GM12878 (cell line): ENCODE results near the gene TRIP6. TPM values are rescaled to one million over a fixed set of nuclear protein-coding genes. Genes with fewer than 3 reads are reported as not detected.
A peak's percentile ranks its signal among the peaks of the same experiment; 100 is the strongest.

Experiments used
- ATAC-seq: fragments of 200-7000 bp; cut with Tn5 transposase; 3 replicates; pipeline ENCODE4 v1.9.1; 2020; ENCODE audit warnings: mild to moderate bottlenecking, moderate library complexity
- BruUV-seq: library from RNA; stranded (reverse); fragments of 400-500 nt; replicated peaks from 2 replicates; lab custom pipeline; 2021; lab: Mats Ljungman, UMichigan
- CTCF ChIA-PET: fragments of 300-600 bp; sonication (Branson Sonifier 250); formaldehyde crosslinking; extraction: SDS; loops from one replicate; lab custom pipeline; 2021; ENCODE audit warnings: inconsistent platforms; lab: Yijun Ruan, JAX
- POLR2A ChIA-PET: fragments of 350-600 bp; formaldehyde crosslinking; extraction: SDS; loops from one replicate; lab custom pipeline; 2021; ENCODE audit warnings: inconsistent platforms; lab: Charles Lee
- RAD21 ChIA-PET: fragments of 300-600 bp; sonication (Branson Sonifier 250); formaldehyde crosslinking; loops from one replicate; lab custom pipeline; 2023; ENCODE audit warnings: antibody characterized with exemption; ENCODE audit not compliant: unreplicated experiment; lab: Charles Lee
- SMC1A ChIA-PET: fragments of 300-600 bp; sonication (Branson Sonifier 250); formaldehyde crosslinking; loops from one replicate; lab custom pipeline; 2023; ENCODE audit not compliant: unreplicated experiment, uncharacterized antibody; lab: Charles Lee
- DNase-seq: peaks from one replicate; pipeline ENCODE4 v3.0.0-alpha.2; 2011; ENCODE audit warnings: low read depth, low spot score
- FAIRE-seq: peaks from 3 replicates; lab custom pipeline; 2011; peaks lifted over from hg19 to GRCh38; lab: Jason Lieb, UNC
- H2AFZ ChIP-seq: 2 replicates; pipeline ENCODE4 v1.6.0; 2011; ENCODE audit warnings: low read depth, low read length, control low read depth; ENCODE audit not compliant: control insufficient read depth
- H3K27ac ChIP-seq: 2 replicates; pipeline ENCODE4 v1.5.1; 2011; ENCODE audit warnings: control low read depth; ENCODE audit not compliant: control insufficient read depth, insufficient read depth
- H3K27me3 ChIP-seq, 2 experiments: replicated peaks in 1 of 2; 2 replicates each; pipeline versions ENCODE4 v1.6.0 to v1.6.1; 2011; ENCODE audit warnings: low read length in 1 of 2; ENCODE audit not compliant: control insufficient read depth in 2 of 2, insufficient read depth in 2 of 2
- H3K36me3 ChIP-seq, 2 experiments: 2 replicates each; pipeline ENCODE4 v1.5.1; 2011; ENCODE audit warnings: low read length in 1 of 2; ENCODE audit not compliant: control insufficient read depth in 2 of 2, insufficient read depth in 2 of 2
- H3K4me1 ChIP-seq: 2 replicates; pipeline ENCODE4 v1.6.1; 2011; ENCODE audit warnings: mild to moderate bottlenecking, low read length, moderate library complexity, mixed read lengths; ENCODE audit not compliant: control insufficient read depth, insufficient read depth
- H3K4me2 ChIP-seq: 2 replicates; pipeline ENCODE4 v1.6.0; 2011; ENCODE audit warnings: control low read depth; ENCODE audit not compliant: control insufficient read depth, insufficient read depth
- H3K4me3 ChIP-seq: fragments of 200-600 bp; sonication (generic); 2 replicates; pipeline ENCODE4 v1.5.1; 2016
- H3K79me2 ChIP-seq: 2 replicates; pipeline ENCODE4 v1.6.0; 2011; ENCODE audit warnings: low read length; ENCODE audit not compliant: control insufficient read depth, insufficient read depth
- H3K9ac ChIP-seq: 2 replicates; pipeline ENCODE4 v1.8.0; 2011; ENCODE audit warnings: low read length, control low read depth, mixed read lengths; ENCODE audit not compliant: control insufficient read depth, insufficient read depth
- H3K9me3 ChIP-seq: replicated peaks from 3 replicates; pipeline ENCODE4 v1.5.1; 2011; ENCODE audit warnings: mild to moderate bottlenecking, low read length; ENCODE audit not compliant: control insufficient read depth, insufficient read depth
- H4K20me1 ChIP-seq: 2 replicates; pipeline ENCODE4 v1.6.0; 2011; ENCODE audit not compliant: control insufficient read depth, insufficient read depth
- BHLHE40 ChIP-seq, 2 experiments: fragments of 450-650 bp in 1 of 2; IDR thresholded peaks; 2 replicates each; pipeline ENCODE4 v1.6.1; 2011 to 2017; ENCODE audit warnings: low read depth in 2 of 2, borderline replicate concordance in 1 of 2, improper control_type of control experiment in 1 of 2, low read length in 1 of 2, mild to moderate bottlenecking in 1 of 2
- EZH2 ChIP-seq: IDR thresholded peaks from 2 replicates; pipeline ENCODE4 v1.6.1; 2012; ENCODE audit warnings: low read depth, mild to moderate bottlenecking, control low read depth, inconsistent platforms, low read length, borderline replicate concordance; ENCODE audit not compliant: control insufficient read depth
- HDGF ChIP-seq: fragments of 450-650 bp; IDR thresholded peaks from 2 replicates; pipeline ENCODE4 v1.6.1; 2016; ENCODE audit warnings: antibody characterized with exemption
- IRF3 ChIP-seq: fragments of 450-650 bp; IDR thresholded peaks from 2 replicates; pipeline ENCODE4 v1.6.1; 2014; ENCODE audit warnings: mild to moderate bottlenecking
- KDM1A ChIP-seq: fragments of 200-600 bp; sonication (generic); IDR thresholded peaks from 2 replicates; pipeline ENCODE4 v1.6.1; 2016; ENCODE audit warnings: borderline replicate concordance
- NR2F1 ChIP-seq: fragments of 450-650 bp; conservative IDR thresholded peaks from 2 replicates; pipeline ENCODE4 v1.6.1; 2017; ENCODE audit warnings: mild to moderate bottlenecking
- PKNOX1 ChIP-seq: fragments of 450-650 bp; IDR thresholded peaks from 2 replicates; pipeline ENCODE4 v1.6.1; 2016; ENCODE audit warnings: mild to moderate bottlenecking
- USF1 ChIP-seq: IDR thresholded peaks from 2 replicates; pipeline ENCODE4 v1.6.1; 2011; ENCODE audit warnings: borderline replicate concordance, low read depth, mild to moderate bottlenecking, moderate library complexity, mixed read lengths, low read length; ENCODE audit not compliant: insufficient read depth; ENCODE audit errors: extremely low read length
- ZBED1 ChIP-seq: IDR thresholded peaks from 2 replicates; pipeline ENCODE4 v1.6.1; 2016; ENCODE audit warnings: borderline replicate concordance
- WGBS: methylation state at CpG from one replicate; pipeline ENCODE4 v1.1.6; 2016; ENCODE audit warnings: low lambda C conversion rate; ENCODE audit not compliant: insufficient replicate concordance, insufficient coverage; ENCODE audit errors: missing lambda C conversion rate; 5-methylcytosine and 5-hydroxymethylcytosine counted together
- in situ Hi-C: fragments of 300-500 bp; cut with MboI; formaldehyde crosslinking; loops from 9 replicates; pipeline ENCODE4 v1.14.3; 2018; ENCODE audit warnings: mixed read lengths
- intact Hi-C: fragments of 100-400 bp; cut with micrococcal nuclease; formaldehyde crosslinking; loops from one replicate; pipeline ENCODE4 v1.14.2; 2022; ENCODE audit not compliant: unreplicated experiment
- polyA plus RNA-seq, 11 experiments: library from polyadenylated mRNA; depleted of rRNA in 4 of 11; unstranded in 6 of 11; stranded (reverse) in 5 of 11; fragments of >200 nt; fragmentation: Nextera tagmentation in 4 of 11; fragmentation: Illumina TruSeq in 1 of 11; extraction: Ambion mirVana in 4 of 11; extraction: Trizol in 1 of 11; gene quantifications; 1 replicate in 1 of 11; 2 replicates in 10 of 11; pipeline versions ENCODE4 v1.2.1 to v1.2.3, GENCODE V29; 2011 to 2016; ENCODE audit warnings: inconsistent platforms in 2 of 11, missing spikeins in 2 of 11, low read depth in 1 of 11
- total RNA-seq, 4 experiments: library from RNA; depleted of rRNA in 3 of 4; stranded (reverse); fragments of >200 nt in 3 of 4; fragmentation: Illumina TruSeq in 1 of 4; extraction: Trizol in 1 of 4; gene quantifications; 2 replicates each; pipeline versions ENCODE4 v1.2.1 to v1.2.3, GENCODE V29; 2013 to 2021
- TF ChIP-seq, protein P1 (sequence below): IDR thresholded peaks from 2 replicates; pipeline ENCODE4 v1.6.1; 2012; ENCODE audit warnings: improper control_type of control experiment, low read depth, low read length; ENCODE audit not compliant: insufficient replicate concordance
- TF ChIP-seq, protein P2 (sequence below): fragments of 150-350 bp; IDR thresholded peaks from 2 replicates; pipeline ENCODE4 v1.6.1; 2014; ENCODE audit warnings: mild to moderate bottlenecking, low read depth, low read length

Gene TRIP6
- total and polyA plus RNA-seq, 10 of the 15 experiments (the other 5 are each of a cell fraction or from before 2014, with no cell fraction given) = 2.5 to 47.4 (median 25.5) TPM

GRCh38 chr7:100895956-100896731 is 29.0 kb downstream of the TRIP6 start:
- Histone ChIP-seq H2AFZ (0 out of 2 replicates have a peak overlapping the region, but pooled peaks have one; percentile 7), H3K27me3 (peaks cover 6 to 7% of the 10 kb centered on the region in 2 experiments), H4K20me1 (no peaks in the 10 kb centered on the region), H3K9me3 (no peaks in the 10 kb centered on the region), H3K4me3 (0 out of 2 replicates have a peak overlapping the region, but pooled peaks have one; percentile 36), H3K27ac (no peak overlapping the region), H3K79me2 (no peaks in the 10 kb centered on the region), H3K4me2 (peak overlapping the region; percentile 62), H3K36me3 (no peaks in the 10 kb centered on the region), H3K4me1 (peaks cover 9% of the 10 kb centered on the region), H3K9ac (no peak overlapping the region)
- ATAC-seq (peak; percentile 28), FAIRE-seq (peak; percentile 86), DNase-seq (no peak)
- 10% methylated on average over 43 of the region's 54 CpGs for WGBS
- no TSS peak for BruUV-seq
- in situ Hi-C loops = no loop called here
- ChIA-PET RAD21 (no interaction called here), POLR2A (interaction anchor here (0.6 kb wide), 1 partner anchor 22 kb away, joined by 4 read pairs; no protein-coding TSS in a partner anchor), SMC1A (interaction anchor here (1.9 kb wide), 2 partner anchors 162 to 248 kb away, joined by 4 to 5 read pairs; no protein-coding TSS in a partner anchor), CTCF (interaction anchor here (2.5 kb wide), 1 partner anchor 162 kb away, joined by 17 read pairs; no protein-coding TSS in a partner anchor)
- intact Hi-C loops = no loop called here
- TF ChIP-seq, protein P1, sequence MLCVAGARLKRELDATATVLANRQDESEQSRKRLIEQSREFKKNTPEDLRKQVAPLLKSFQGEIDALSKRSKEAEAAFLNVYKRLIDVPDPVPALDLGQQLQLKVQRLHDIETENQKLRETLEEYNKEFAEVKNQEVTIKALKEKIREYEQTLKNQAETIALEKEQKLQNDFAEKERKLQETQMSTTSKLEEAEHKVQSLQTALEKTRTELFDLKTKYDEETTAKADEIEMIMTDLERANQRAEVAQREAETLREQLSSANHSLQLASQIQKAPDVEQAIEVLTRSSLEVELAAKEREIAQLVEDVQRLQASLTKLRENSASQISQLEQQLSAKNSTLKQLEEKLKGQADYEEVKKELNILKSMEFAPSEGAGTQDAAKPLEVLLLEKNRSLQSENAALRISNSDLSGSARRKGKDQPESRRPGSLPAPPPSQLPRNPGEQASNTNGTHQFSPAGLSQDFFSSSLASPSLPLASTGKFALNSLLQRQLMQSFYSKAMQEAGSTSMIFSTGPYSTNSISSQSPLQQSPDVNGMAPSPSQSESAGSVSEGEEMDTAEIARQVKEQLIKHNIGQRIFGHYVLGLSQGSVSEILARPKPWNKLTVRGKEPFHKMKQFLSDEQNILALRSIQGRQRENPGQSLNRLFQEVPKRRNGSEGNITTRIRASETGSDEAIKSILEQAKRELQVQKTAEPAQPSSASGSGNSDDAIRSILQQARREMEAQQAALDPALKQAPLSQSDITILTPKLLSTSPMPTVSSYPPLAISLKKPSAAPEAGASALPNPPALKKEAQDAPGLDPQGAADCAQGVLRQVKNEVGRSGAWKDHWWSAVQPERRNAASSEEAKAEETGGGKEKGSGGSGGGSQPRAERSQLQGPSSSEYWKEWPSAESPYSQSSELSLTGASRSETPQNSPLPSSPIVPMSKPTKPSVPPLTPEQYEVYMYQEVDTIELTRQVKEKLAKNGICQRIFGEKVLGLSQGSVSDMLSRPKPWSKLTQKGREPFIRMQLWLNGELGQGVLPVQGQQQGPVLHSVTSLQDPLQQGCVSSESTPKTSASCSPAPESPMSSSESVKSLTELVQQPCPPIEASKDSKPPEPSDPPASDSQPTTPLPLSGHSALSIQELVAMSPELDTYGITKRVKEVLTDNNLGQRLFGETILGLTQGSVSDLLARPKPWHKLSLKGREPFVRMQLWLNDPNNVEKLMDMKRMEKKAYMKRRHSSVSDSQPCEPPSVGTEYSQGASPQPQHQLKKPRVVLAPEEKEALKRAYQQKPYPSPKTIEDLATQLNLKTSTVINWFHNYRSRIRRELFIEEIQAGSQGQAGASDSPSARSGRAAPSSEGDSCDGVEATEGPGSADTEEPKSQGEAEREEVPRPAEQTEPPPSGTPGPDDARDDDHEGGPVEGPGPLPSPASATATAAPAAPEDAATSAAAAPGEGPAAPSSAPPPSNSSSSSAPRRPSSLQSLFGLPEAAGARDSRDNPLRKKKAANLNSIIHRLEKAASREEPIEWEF = no peak
- TF ChIP-seq ZBED1 (no peak), IRF3 (no peak), BHLHE40 (IDR thresholded peaks at IDR 0.05; ENCODE audit: borderline replicate concordance in 1 of 2, low read depth in 2 of 2, low read length in 1 of 2) (peak in 1 of 2 experiments; percentile 35; a peak in 1 of 4 replicates), KDM1A (no peak), NR2F1 (peak; percentile 63), EZH2 (0 out of 2 replicates have a peak, but pooled peaks have one; percentile 79), PKNOX1 (0 out of 2 replicates have a peak, but pooled peaks have one; percentile 9), HDGF (0 out of 2 replicates have a peak, but pooled peaks have one; percentile 34), USF1 (peak; percentile 53)
- TF ChIP-seq, protein P2, sequence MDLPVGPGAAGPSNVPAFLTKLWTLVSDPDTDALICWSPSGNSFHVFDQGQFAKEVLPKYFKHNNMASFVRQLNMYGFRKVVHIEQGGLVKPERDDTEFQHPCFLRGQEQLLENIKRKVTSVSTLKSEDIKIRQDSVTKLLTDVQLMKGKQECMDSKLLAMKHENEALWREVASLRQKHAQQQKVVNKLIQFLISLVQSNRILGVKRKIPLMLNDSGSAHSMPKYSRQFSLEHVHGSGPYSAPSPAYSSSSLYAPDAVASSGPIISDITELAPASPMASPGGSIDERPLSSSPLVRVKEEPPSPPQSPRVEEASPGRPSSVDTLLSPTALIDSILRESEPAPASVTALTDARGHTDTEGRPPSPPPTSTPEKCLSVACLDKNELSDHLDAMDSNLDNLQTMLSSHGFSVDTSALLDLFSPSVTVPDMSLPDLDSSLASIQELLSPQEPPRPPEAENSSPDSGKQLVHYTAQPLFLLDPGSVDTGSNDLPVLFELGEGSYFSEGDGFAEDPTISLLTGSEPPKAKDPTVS = peak; percentile 78
